HEK293 (cell line): ENCODE results near the gene PARP8.

Source experiments
- CTCF ChIA-PET: fragments of 350-600 bp; formaldehyde crosslinking; extraction: SDS; loops from one replicate; lab custom pipeline; 2021; ENCODE audit warnings: antibody characterized with exemption; lab: Yijun Ruan, JAX
- POLR2A ChIA-PET: fragments of 300-600 bp; formaldehyde crosslinking; extraction: SDS; loops from one replicate; lab custom pipeline; 2020; ENCODE audit warnings: antibody characterized with exemption, inconsistent platforms; lab: Yijun Ruan, JAX
- H3K27ac ChIP-seq: fragments of 200-500 bp; sonication (Bioruptor generic); 2 replicates; pipeline ENCODE4 v1.5.1; 2014; ENCODE audit warnings: low read depth, low read length, control low read depth, inconsistent platforms; ENCODE audit errors: extremely low read depth
- H3K36me3 ChIP-seq, 2 experiments: fragments of 200-500 bp in 1 of 2; sonication (Bioruptor generic) in 1 of 2; 1 replicate in 1 of 2; 2 replicates in 1 of 2; pipeline ENCODE4 v1.5.1; 2014 to 2017; ENCODE audit warnings: inconsistent platforms in 2 of 2, low read length in 2 of 2; ENCODE audit not compliant: control insufficient read depth in 2 of 2, insufficient read depth in 1 of 2
- H3K4me1 ChIP-seq: fragments of 200-500 bp; sonication (Bioruptor generic); 2 replicates; pipeline ENCODE4 v1.5.1; 2014; ENCODE audit warnings: mild to moderate bottlenecking, low read length, inconsistent platforms; ENCODE audit not compliant: control insufficient read depth, insufficient read depth
- H3K4me3 ChIP-seq: 2 replicates; pipeline ENCODE4 v1.5.1; 2011; ENCODE audit warnings: low read depth, mild to moderate bottlenecking, control low read depth, low read length, moderate library complexity
- H3K9me3 ChIP-seq: fragments of 200-500 bp; sonication (Bioruptor generic); 2 replicates; pipeline ENCODE4 v1.5.1; 2014; ENCODE audit warnings: low read depth, low read length, inconsistent platforms; ENCODE audit not compliant: control insufficient read depth, insufficient read depth
- AEBP2 ChIP-seq: fragments of 450-650 bp; formaldehyde crosslinking; IDR thresholded peaks from 2 replicates; pipeline ENCODE4 v1.5.1; 2016; ENCODE audit warnings: missing biosample characterization, missing genetic modification characterization, borderline replicate concordance
- GLI4 ChIP-seq: fragments of 450-650 bp; formaldehyde crosslinking; IDR thresholded peaks from 2 replicates; pipeline ENCODE4 v1.5.1; 2016; ENCODE audit warnings: missing biosample characterization, missing genetic modification characterization
- OSR2 ChIP-seq: fragments of 450-650 bp; formaldehyde crosslinking; IDR thresholded peaks from 2 replicates; pipeline ENCODE4 v1.5.1; 2016; ENCODE audit warnings: missing biosample characterization, missing genetic modification characterization
- OVOL3 ChIP-seq: fragments of 450-650 bp; formaldehyde crosslinking; IDR thresholded peaks from 2 replicates; pipeline ENCODE4 v1.5.1; 2016; ENCODE audit warnings: missing biosample characterization, missing genetic modification characterization
- ZBTB10 ChIP-seq: fragments of 450-650 bp; formaldehyde crosslinking; IDR thresholded peaks from 2 replicates; pipeline ENCODE4 v1.5.1; 2016; ENCODE audit warnings: missing biosample characterization, missing genetic modification characterization
- ZBTB49 ChIP-seq: fragments of 450-650 bp; formaldehyde crosslinking; IDR thresholded peaks from 2 replicates; pipeline ENCODE4 v1.5.1; 2016; ENCODE audit warnings: missing biosample characterization, missing genetic modification characterization, low read depth
- ZNF112 ChIP-seq: fragments of 450-650 bp; formaldehyde crosslinking; IDR thresholded peaks from 2 replicates; pipeline ENCODE4 v1.5.0; 2017; ENCODE audit warnings: missing biosample characterization, missing genetic modification characterization
- ZNF114 ChIP-seq: fragments of 450-650 bp; formaldehyde crosslinking; IDR thresholded peaks from 2 replicates; pipeline ENCODE4 v1.5.0; 2017; ENCODE audit warnings: missing biosample characterization, missing genetic modification characterization
- ZNF132 ChIP-seq: fragments of 450-650 bp; formaldehyde crosslinking; IDR thresholded peaks from 2 replicates; pipeline ENCODE4 v1.5.1; 2017; ENCODE audit warnings: missing biosample characterization, missing genetic modification characterization, borderline replicate concordance
- ZNF221 ChIP-seq: fragments of 450-650 bp; formaldehyde crosslinking; IDR thresholded peaks from 2 replicates; pipeline ENCODE4 v1.5.1; 2017; ENCODE audit warnings: missing biosample characterization, missing genetic modification characterization, borderline replicate concordance
- ZNF23 ChIP-seq: fragments of 450-650 bp; formaldehyde crosslinking; IDR thresholded peaks from 2 replicates; pipeline ENCODE4 v1.5.1; 2016; ENCODE audit warnings: missing biosample characterization, missing genetic modification characterization, borderline replicate concordance
- ZNF433 ChIP-seq: fragments of 450-650 bp; formaldehyde crosslinking; IDR thresholded peaks from 2 replicates; pipeline ENCODE4 v1.5.1; 2016; ENCODE audit warnings: missing biosample characterization, missing genetic modification characterization, low read depth
- ZNF48 ChIP-seq: fragments of 450-650 bp; formaldehyde crosslinking; IDR thresholded peaks from 2 replicates; pipeline ENCODE4 v1.5.1; 2016; ENCODE audit warnings: missing biosample characterization, missing genetic modification characterization
- ZNF529 ChIP-seq: fragments of 450-650 bp; formaldehyde crosslinking; IDR thresholded peaks from 2 replicates; pipeline ENCODE4 v1.5.1; 2017; ENCODE audit warnings: missing genetic modification characterization, missing biosample characterization; ENCODE audit not compliant: insufficient replicate concordance
- ZNF561 ChIP-seq: fragments of 450-650 bp; IDR thresholded peaks from 2 replicates; pipeline ENCODE4 v1.5.1; 2018; ENCODE audit warnings: missing biosample characterization, missing genetic modification characterization, borderline replicate concordance
- ZNF596 ChIP-seq: fragments of 450-650 bp; IDR thresholded peaks from 2 replicates; pipeline ENCODE4 v1.5.0; 2018; ENCODE audit warnings: missing biosample characterization, mild to moderate bottlenecking, missing genetic modification characterization, moderate library complexity
- ZNF621 ChIP-seq: fragments of 450-650 bp; formaldehyde crosslinking; IDR thresholded peaks from 2 replicates; pipeline ENCODE4 v1.5.1; 2017; ENCODE audit warnings: missing biosample characterization, missing genetic modification characterization
- ZNF707 ChIP-seq: fragments of 450-650 bp; formaldehyde crosslinking; IDR thresholded peaks from 2 replicates; pipeline ENCODE4 v1.5.1; 2016; ENCODE audit warnings: missing biosample characterization, missing genetic modification characterization
- ZNF791 ChIP-seq: fragments of 450-650 bp; formaldehyde crosslinking; IDR thresholded peaks from 2 replicates; pipeline ENCODE4 v1.5.1; 2016; ENCODE audit warnings: missing biosample characterization, missing genetic modification characterization
- ZSCAN23 ChIP-seq: fragments of 450-650 bp; formaldehyde crosslinking; IDR thresholded peaks from 2 replicates; pipeline ENCODE4 v1.5.1; 2016; ENCODE audit warnings: missing biosample characterization, missing genetic modification characterization
- TF ChIP-seq, protein P1 (sequence below): fragments of 450-650 bp; formaldehyde crosslinking; IDR thresholded peaks from 2 replicates; pipeline ENCODE4 v1.5.1; 2016; ENCODE audit warnings: missing biosample characterization, missing genetic modification characterization, borderline replicate concordance

Gene PARP8

GRCh38 chr5:50839472-50839871, 173.0 kb downstream of the PARP8 start:
- CTCF ChIA-PET, result interaction anchor here (0.6 kb wide), 1 partner anchor 1127 kb away, joined by 3 read pairs; no protein-coding TSS in a partner anchor
- Histone ChIP-seq H3K27ac (no peak overlapping the region), H3K9me3 (no peaks in the 10 kb centered on the region), H3K4me1 (no peaks in the 10 kb centered on the region), H3K4me3 (no peak overlapping the region)
- TF ChIP-seq ZBTB10 (tag by site-specific recombination) (no peak), ZNF596 (tag by site-specific recombination) (peak; percentile 91), OVOL3 (tag by site-specific recombination) (no peak)
- TF ChIP-seq, all 188 proteins: peak for 1
- POLR2A ChIA-PET, result no interaction called here
- H3K36me3 ChIP-seq, result peaks cover 8 to 14% of the 10 kb centered on the region in 2 experiments

GRCh38 chr5:50843091-50843490, 176.7 kb downstream of the PARP8 start:
- Histone ChIP-seq H3K27ac (no peak overlapping the region), H3K4me1 (no peaks in the 10 kb centered on the region), H3K4me3 (no peak overlapping the region), H3K9me3 (no peaks in the 10 kb centered on the region), H3K36me3 (0 out of 3 replicates have a peak, but pooled peaks cover 0 to 3% of the 10 kb centered on the region in 2 experiments)
- ChIA-PET CTCF (interaction anchor here (0.5 kb wide), 1 partner anchor 1261 kb away, joined by 3 read pairs; no protein-coding TSS in a partner anchor), POLR2A (no interaction called here)
- no peak for TF ChIP-seq ZNF561 (tag by site-specific recombination)
- no peak for TF ChIP-seq ZBTB49 (tag by site-specific recombination)
- TF ChIP-seq ZNF132 (tag by site-specific recombination), result no peak
- no peak for TF ChIP-seq OSR2 (tag by site-specific recombination)
- no peak for TF ChIP-seq ZNF221
- no peak for TF ChIP-seq ZNF114 (tag by site-specific recombination)
- no peak for TF ChIP-seq GLI4 (tag by site-specific recombination)
- no peak for TF ChIP-seq ZNF23 (tag by site-specific recombination)
- TF ChIP-seq OVOL3 (tag by site-specific recombination), result no peak
- no peak for TF ChIP-seq AEBP2 (tag by site-specific recombination)
- TF ChIP-seq, protein P1, sequence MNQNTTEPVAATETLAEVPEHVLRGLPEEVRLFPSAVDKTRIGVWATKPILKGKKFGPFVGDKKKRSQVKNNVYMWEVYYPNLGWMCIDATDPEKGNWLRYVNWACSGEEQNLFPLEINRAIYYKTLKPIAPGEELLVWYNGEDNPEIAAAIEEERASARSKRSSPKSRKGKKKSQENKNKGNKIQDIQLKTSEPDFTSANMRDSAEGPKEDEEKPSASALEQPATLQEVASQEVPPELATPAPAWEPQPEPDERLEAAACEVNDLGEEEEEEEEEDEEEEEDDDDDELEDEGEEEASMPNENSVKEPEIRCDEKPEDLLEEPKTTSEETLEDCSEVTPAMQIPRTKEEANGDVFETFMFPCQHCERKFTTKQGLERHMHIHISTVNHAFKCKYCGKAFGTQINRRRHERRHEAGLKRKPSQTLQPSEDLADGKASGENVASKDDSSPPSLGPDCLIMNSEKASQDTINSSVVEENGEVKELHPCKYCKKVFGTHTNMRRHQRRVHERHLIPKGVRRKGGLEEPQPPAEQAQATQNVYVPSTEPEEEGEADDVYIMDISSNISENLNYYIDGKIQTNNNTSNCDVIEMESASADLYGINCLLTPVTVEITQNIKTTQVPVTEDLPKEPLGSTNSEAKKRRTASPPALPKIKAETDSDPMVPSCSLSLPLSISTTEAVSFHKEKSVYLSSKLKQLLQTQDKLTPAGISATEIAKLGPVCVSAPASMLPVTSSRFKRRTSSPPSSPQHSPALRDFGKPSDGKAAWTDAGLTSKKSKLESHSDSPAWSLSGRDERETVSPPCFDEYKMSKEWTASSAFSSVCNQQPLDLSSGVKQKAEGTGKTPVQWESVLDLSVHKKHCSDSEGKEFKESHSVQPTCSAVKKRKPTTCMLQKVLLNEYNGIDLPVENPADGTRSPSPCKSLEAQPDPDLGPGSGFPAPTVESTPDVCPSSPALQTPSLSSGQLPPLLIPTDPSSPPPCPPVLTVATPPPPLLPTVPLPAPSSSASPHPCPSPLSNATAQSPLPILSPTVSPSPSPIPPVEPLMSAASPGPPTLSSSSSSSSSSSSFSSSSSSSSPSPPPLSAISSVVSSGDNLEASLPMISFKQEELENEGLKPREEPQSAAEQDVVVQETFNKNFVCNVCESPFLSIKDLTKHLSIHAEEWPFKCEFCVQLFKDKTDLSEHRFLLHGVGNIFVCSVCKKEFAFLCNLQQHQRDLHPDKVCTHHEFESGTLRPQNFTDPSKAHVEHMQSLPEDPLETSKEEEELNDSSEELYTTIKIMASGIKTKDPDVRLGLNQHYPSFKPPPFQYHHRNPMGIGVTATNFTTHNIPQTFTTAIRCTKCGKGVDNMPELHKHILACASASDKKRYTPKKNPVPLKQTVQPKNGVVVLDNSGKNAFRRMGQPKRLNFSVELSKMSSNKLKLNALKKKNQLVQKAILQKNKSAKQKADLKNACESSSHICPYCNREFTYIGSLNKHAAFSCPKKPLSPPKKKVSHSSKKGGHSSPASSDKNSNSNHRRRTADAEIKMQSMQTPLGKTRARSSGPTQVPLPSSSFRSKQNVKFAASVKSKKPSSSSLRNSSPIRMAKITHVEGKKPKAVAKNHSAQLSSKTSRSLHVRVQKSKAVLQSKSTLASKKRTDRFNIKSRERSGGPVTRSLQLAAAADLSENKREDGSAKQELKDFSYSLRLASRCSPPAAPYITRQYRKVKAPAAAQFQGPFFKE (tag by site-specific recombination), result no peak
- TF ChIP-seq ZNF433 (tag by site-specific recombination), result no peak
- TF ChIP-seq ZNF529 (tag by site-specific recombination), result no peak
- TF ChIP-seq ZNF48 (tag by site-specific recombination), result no peak
- TF ChIP-seq ZNF791 (tag by site-specific recombination), result no peak
- no peak for TF ChIP-seq ZNF112 (tag by site-specific recombination)
- TF ChIP-seq ZSCAN23 (tag by site-specific recombination), result no peak
- TF ChIP-seq ZNF621 (tag by site-specific recombination), result no peak
- no peak for TF ChIP-seq ZNF707 (tag by site-specific recombination)
